ENCODE data around the gene CDK9. TPM values are rescaled to one million over a fixed set of nuclear protein-coding genes. Genes with fewer than 3 reads are reported as not detected.

CDK9 gene
- total and polyA plus RNA-seq, 10 of the 15 experiments (the other 5 are each of a cell fraction or from before 2014, with no cell fraction given), result 7.3 to 92.6 (median 51.6) TPM

DNA sequence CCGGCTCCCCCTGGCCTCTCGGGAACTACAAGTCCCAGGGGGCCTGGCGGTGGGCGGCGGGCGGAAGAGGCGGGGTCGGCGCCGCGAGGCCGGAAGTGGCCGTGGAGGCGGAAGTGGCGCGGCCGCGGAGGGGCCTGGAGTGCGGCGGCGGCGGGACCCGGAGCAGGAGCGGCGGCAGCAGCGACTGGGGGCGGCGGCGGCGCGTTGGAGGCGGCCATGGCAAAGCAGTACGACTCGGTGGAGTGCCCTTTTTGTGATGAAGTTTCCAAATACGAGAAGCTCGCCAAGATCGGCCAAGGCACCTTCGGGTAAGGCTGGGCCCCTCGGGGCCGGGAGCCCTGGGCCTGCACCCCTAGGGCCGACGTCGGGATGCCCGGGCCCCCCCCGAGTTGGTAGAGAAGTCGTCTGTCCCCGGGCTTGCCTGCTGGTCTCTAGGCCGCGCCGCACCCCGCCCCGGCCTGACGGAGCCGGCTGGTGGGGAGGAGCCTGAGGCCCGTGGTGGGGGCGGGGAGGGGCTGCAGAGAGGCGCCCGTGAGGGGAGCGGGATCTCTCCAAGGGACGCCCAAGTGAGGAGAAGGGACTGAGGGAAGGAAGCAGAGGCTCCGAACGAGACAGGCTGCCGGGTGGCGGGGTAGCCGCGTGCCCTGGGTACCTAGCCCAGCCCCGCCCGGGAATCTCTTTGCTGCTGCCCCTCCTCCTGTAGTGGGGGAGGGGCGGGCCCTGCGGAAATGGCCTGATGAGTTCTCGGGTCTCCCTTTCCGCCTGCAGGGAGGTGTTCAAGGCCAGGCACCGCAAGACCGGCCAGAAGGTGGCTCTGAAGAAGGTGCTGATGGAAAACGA lies at the start of gene CDK9 (continued):
- peak; percentile 37 to 50; a peak in 2 of 4 replicates for TF ChIP-seq IKZF2 (IDR thresholded peaks at IDR 0.05)
- TF ChIP-seq, protein P1, sequence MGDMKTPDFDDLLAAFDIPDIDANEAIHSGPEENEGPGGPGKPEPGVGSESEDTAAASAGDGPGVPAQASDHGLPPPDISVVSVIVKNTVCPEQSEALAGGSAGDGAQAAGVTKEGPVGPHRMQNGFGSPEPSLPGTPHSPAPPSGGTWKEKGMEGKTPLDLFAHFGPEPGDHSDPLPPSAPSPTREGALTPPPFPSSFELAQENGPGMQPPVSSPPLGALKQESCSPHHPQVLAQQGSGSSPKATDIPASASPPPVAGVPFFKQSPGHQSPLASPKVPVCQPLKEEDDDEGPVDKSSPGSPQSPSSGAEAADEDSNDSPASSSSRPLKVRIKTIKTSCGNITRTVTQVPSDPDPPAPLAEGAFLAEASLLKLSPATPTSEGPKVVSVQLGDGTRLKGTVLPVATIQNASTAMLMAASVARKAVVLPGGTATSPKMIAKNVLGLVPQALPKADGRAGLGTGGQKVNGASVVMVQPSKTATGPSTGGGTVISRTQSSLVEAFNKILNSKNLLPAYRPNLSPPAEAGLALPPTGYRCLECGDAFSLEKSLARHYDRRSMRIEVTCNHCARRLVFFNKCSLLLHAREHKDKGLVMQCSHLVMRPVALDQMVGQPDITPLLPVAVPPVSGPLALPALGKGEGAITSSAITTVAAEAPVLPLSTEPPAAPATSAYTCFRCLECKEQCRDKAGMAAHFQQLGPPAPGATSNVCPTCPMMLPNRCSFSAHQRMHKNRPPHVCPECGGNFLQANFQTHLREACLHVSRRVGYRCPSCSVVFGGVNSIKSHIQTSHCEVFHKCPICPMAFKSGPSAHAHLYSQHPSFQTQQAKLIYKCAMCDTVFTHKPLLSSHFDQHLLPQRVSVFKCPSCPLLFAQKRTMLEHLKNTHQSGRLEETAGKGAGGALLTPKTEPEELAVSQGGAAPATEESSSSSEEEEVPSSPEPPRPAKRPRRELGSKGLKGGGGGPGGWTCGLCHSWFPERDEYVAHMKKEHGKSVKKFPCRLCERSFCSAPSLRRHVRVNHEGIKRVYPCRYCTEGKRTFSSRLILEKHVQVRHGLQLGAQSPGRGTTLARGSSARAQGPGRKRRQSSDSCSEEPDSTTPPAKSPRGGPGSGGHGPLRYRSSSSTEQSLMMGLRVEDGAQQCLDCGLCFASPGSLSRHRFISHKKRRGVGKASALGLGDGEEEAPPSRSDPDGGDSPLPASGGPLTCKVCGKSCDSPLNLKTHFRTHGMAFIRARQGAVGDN (IDR thresholded peaks at IDR 0.05), result 0 out of 2 replicates have a peak, but pooled peaks have one; percentile 17
- TF ChIP-seq CBFB (IDR thresholded peaks at IDR 0.05; ENCODE audit: low read depth), result peak; percentile 63; the same call in 1 of the 2 replicates
- TF ChIP-seq PML (IDR thresholded peaks at IDR 0.05; ENCODE audit: low read length), result no peak
- TF ChIP-seq ETV6 (conservative IDR thresholded peaks at IDR 0.05 in 1 of 2, IDR thresholded peaks at IDR 0.05 in 1 of 2; ENCODE audit: borderline replicate concordance in 1 of 2, low read depth in 1 of 2), result no peak
- TF ChIP-seq FOXK2 (IDR thresholded peaks at IDR 0.05), result no peak
- TF ChIP-seq IRF4 (IDR thresholded peaks at IDR 0.05; ENCODE audit: low read depth, low read length), result no peak
- TF ChIP-seq, protein P2, sequence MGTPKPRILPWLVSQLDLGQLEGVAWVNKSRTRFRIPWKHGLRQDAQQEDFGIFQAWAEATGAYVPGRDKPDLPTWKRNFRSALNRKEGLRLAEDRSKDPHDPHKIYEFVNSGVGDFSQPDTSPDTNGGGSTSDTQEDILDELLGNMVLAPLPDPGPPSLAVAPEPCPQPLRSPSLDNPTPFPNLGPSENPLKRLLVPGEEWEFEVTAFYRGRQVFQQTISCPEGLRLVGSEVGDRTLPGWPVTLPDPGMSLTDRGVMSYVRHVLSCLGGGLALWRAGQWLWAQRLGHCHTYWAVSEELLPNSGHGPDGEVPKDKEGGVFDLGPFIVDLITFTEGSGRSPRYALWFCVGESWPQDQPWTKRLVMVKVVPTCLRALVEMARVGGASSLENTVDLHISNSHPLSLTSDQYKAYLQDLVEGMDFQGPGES (IDR thresholded peaks at IDR 0.05), result no peak
- TF ChIP-seq ZSCAN29 (IDR thresholded peaks at IDR 0.05), result no peak
- no peak for TF ChIP-seq KLF5 (IDR thresholded peaks at IDR 0.05; ENCODE audit: partially characterized antibody)
- TF ChIP-seq ATF7 (IDR thresholded peaks at IDR 0.05; ENCODE audit: low read depth), result peak; percentile 18; the same call in 1 of the 2 replicates
- TF ChIP-seq SUZ12 (IDR thresholded peaks at IDR 0.05; ENCODE audit: unreplicated experiment), result no peak
- TF ChIP-seq MEF2A (IDR thresholded peaks at IDR 0.05; ENCODE audit: insufficient read depth, low read depth, low read length), result 0 out of 2 replicates have a peak, but pooled peaks have one; percentile 16
- TF ChIP-seq NFXL1 (IDR thresholded peaks at IDR 0.05; ENCODE audit: borderline replicate concordance), result no peak
- no peak for TF ChIP-seq EP300 (IDR thresholded peaks at IDR 0.05; ENCODE audit: borderline replicate concordance in 1 of 2, control insufficient read depth in 1 of 2, low read depth in 2 of 2, low read length in 2 of 2)
- TF ChIP-seq JUND (IDR thresholded peaks at IDR 0.05; ENCODE audit: low read depth, low read length), result no peak
- TF ChIP-seq, protein P3, sequence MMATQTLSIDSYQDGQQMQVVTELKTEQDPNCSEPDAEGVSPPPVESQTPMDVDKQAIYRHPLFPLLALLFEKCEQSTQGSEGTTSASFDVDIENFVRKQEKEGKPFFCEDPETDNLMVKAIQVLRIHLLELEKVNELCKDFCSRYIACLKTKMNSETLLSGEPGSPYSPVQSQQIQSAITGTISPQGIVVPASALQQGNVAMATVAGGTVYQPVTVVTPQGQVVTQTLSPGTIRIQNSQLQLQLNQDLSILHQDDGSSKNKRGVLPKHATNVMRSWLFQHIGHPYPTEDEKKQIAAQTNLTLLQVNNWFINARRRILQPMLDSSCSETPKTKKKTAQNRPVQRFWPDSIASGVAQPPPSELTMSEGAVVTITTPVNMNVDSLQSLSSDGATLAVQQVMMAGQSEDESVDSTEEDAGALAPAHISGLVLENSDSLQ (IDR thresholded peaks at IDR 0.05), result 0 out of 2 replicates have a peak, but pooled peaks have one; percentile 26
- TF ChIP-seq NBN (IDR thresholded peaks at IDR 0.05), result 0 out of 2 replicates have a peak, but pooled peaks have one; percentile 78
- TF ChIP-seq, protein P4, sequence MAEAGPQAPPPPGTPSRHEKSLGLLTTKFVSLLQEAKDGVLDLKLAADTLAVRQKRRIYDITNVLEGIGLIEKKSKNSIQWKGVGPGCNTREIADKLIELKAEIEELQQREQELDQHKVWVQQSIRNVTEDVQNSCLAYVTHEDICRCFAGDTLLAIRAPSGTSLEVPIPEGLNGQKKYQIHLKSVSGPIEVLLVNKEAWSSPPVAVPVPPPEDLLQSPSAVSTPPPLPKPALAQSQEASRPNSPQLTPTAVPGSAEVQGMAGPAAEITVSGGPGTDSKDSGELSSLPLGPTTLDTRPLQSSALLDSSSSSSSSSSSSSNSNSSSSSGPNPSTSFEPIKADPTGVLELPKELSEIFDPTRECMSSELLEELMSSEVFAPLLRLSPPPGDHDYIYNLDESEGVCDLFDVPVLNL (IDR thresholded peaks at IDR 0.05; ENCODE audit: low read depth, low read length), result peak; percentile 24; the same call in 1 of the 2 replicates
- TF ChIP-seq, protein P5, sequence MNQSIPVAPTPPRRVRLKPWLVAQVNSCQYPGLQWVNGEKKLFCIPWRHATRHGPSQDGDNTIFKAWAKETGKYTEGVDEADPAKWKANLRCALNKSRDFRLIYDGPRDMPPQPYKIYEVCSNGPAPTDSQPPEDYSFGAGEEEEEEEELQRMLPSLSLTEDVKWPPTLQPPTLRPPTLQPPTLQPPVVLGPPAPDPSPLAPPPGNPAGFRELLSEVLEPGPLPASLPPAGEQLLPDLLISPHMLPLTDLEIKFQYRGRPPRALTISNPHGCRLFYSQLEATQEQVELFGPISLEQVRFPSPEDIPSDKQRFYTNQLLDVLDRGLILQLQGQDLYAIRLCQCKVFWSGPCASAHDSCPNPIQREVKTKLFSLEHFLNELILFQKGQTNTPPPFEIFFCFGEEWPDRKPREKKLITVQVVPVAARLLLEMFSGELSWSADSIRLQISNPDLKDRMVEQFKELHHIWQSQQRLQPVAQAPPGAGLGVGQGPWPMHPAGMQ (IDR thresholded peaks at IDR 0.05; ENCODE audit: borderline replicate concordance), result no peak
- no peak for TF ChIP-seq SMAD5 (IDR thresholded peaks at IDR 0.05; ENCODE audit: low read depth)
